Panc1 (cell line): Measurements from ENCODE around the gene LDLRAP1. TPM values are rescaled to one million over a fixed set of nuclear protein-coding genes. Genes with fewer than 3 reads are reported as not detected.

ENCODE experiments used
- ATAC-seq: fragments of 200-7000 bp; cut with Tn5 transposase; 2 replicates; pipeline ENCODE4 v1.9.1; 2020; ENCODE audit warnings: mild to moderate bottlenecking, moderate library complexity
- BruUV-seq: library from RNA; stranded (reverse); fragments of 400-500 nt; replicated peaks from 2 replicates; lab custom pipeline; 2021; lab: Mats Ljungman, UMichigan
- CTCF ChIA-PET: fragments of 300-600 bp; sonication (Branson Sonifier 250); formaldehyde crosslinking; loops from one replicate; lab custom pipeline; 2022; ENCODE audit warnings: antibody characterized with exemption; lab: Charles Lee
- POLR2A ChIA-PET: fragments of 300-600 bp; sonication (Branson Sonifier 250); formaldehyde crosslinking; loops from one replicate; lab custom pipeline; 2022; ENCODE audit warnings: antibody characterized with exemption; lab: Charles Lee
- DNase-seq: peaks from one replicate; pipeline ENCODE4 v3.0.0-alpha.2; 2010; ENCODE audit warnings: low read depth, low spot score
- H3K27ac ChIP-seq: 2 replicates; pipeline ENCODE4 v1.5.1; 2011; ENCODE audit warnings: mild to moderate bottlenecking, low read length, inconsistent platforms
- H3K27me3 ChIP-seq: fragments of 200-500 bp; sonication (Bioruptor generic); 2 replicates; pipeline ENCODE4 v1.6.0; 2014; ENCODE audit warnings: low read length, inconsistent platforms; ENCODE audit not compliant: control insufficient read depth, insufficient read depth
- H3K36me3 ChIP-seq: fragments of 200-500 bp; sonication (Bioruptor generic); 2 replicates; pipeline ENCODE4 v1.5.1; 2014; ENCODE audit warnings: inconsistent platforms, mild to moderate bottlenecking, low read length, moderate library complexity; ENCODE audit not compliant: control insufficient read depth, insufficient read depth
- H3K4me1 ChIP-seq: 2 replicates; pipeline ENCODE4 v1.5.1; 2011; ENCODE audit warnings: inconsistent platforms, mild to moderate bottlenecking, low read length, moderate library complexity; ENCODE audit not compliant: control insufficient read depth, insufficient read depth
- H3K4me3 ChIP-seq, 2 experiments: 2 replicates each; pipeline ENCODE4 v1.5.1; 2011 to 2012; ENCODE audit warnings: low read depth in 2 of 2, low read length in 2 of 2, mild to moderate bottlenecking in 2 of 2, inconsistent platforms in 1 of 2, moderate library complexity in 1 of 2
- H3K9me3 ChIP-seq: fragments of 200-500 bp; sonication (Bioruptor generic); 2 replicates; pipeline ENCODE4 v1.5.1; 2014; ENCODE audit warnings: low read depth, mild to moderate bottlenecking, inconsistent platforms, low read length, moderate library complexity; ENCODE audit not compliant: control insufficient read depth, insufficient read depth
- CTCF ChIP-seq: fragments of 450-650 bp; IDR thresholded peaks from 2 replicates; pipeline ENCODE4 v1.5.1; 2017; ENCODE audit warnings: mild to moderate bottlenecking
- POLR2AphosphoS5 ChIP-seq: IDR thresholded peaks from 2 replicates; pipeline ENCODE4 v1.6.1; 2012; ENCODE audit warnings: mild to moderate bottlenecking, low read depth, low read length, moderate library complexity
- REST ChIP-seq, 2 experiments: IDR thresholded peaks; 2 replicates each; pipeline ENCODE4 v1.6.1; 2011 to 2012; ENCODE audit warnings: low read depth in 2 of 2, control low read depth in 1 of 2, low read length in 1 of 2, mild to moderate bottlenecking in 1 of 2, moderate library complexity in 1 of 2; ENCODE audit not compliant: insufficient read depth in 1 of 2
- SIN3A ChIP-seq: IDR thresholded peaks from 2 replicates; pipeline ENCODE4 v1.6.1; 2012; ENCODE audit warnings: low read depth, mild to moderate bottlenecking, low read length, moderate library complexity, borderline replicate concordance; ENCODE audit not compliant: insufficient read depth
- TCF7L2 ChIP-seq: IDR thresholded peaks from 2 replicates; pipeline ENCODE4 v1.6.1; 2011; ENCODE audit warnings: mild to moderate bottlenecking, low read depth, low read length, inconsistent platforms
- in situ Hi-C: cut with HindIII; loops from 2 replicates; pipeline ENCODE4 v1.10.0; 2016; ENCODE audit warnings: low sequenced_read_pairs, low pct_unique_long_range_greater_than_20kb
- intact Hi-C: fragments of 100-400 bp; cut with micrococcal nuclease; formaldehyde crosslinking; loops from one replicate; pipeline ENCODE4 v1.10.0; 2022; ENCODE audit not compliant: unreplicated experiment
- total RNA-seq: library from RNA; stranded (reverse); gene quantifications from one replicate; pipeline ENCODE4 v1.2.1, GENCODE V29; 2021; ENCODE audit not compliant: unreplicated experiment

LDLRAP1 gene
- total RNA-seq, 1 experiment from 2014 or later, result 23.1 TPM

- TF ChIP-seq POLR2AphosphoS5 (no peak), REST (IDR thresholded peaks at IDR 0.05; ENCODE audit: insufficient read depth in 1 of 2, low read depth in 2 of 2, low read length in 1 of 2) (no peak), TCF7L2 (no peak), SIN3A (no peak), CTCF (no peak)
- ATAC-seq, result no peak
- Histone ChIP-seq H3K9me3 (no peaks in the 10 kb centered on the region), H3K27me3 (no peaks in the 10 kb centered on the region), H3K27ac (no peak overlapping the region), H3K36me3 (no peaks in the 10 kb centered on the region), H3K4me3 (no peak overlapping the region), H3K4me1 (no peaks in the 10 kb centered on the region; the same call in 1 of the 2 replicates)
- BruUV-seq, result no TSS peak
- CTCF ChIA-PET, result no interaction called here
- intact Hi-C loops, result no loop called here
- no peak for DNase-seq
- in situ Hi-C loops, result no loop called here
- POLR2A ChIA-PET, result no interaction called here
Observed at GRCh38 chr1:25531082-25531461, 12.3 kb upstream of the LDLRAP1 start.

GRCh38 chr1:25532970-25533369 lies 10.4 kb upstream of the LDLRAP1 start:
- Histone ChIP-seq H3K4me3 (no peak overlapping the region), H3K27ac (no peak overlapping the region), H3K9me3 (no peaks in the 10 kb centered on the region), H3K4me1 (no peaks in the 10 kb centered on the region; the same call in 1 of the 2 replicates), H3K36me3 (no peaks in the 10 kb centered on the region), H3K27me3 (no peaks in the 10 kb centered on the region)
- in situ Hi-C loops (no loop called here), intact Hi-C loops (no loop called here)
- TF ChIP-seq TCF7L2, result no peak
- TF ChIP-seq REST (IDR thresholded peaks at IDR 0.05; ENCODE audit: insufficient read depth in 1 of 2, low read depth in 2 of 2, low read length in 1 of 2), result no peak
- TF ChIP-seq SIN3A, result no peak
- TF ChIP-seq POLR2AphosphoS5, result no peak
- no peak for TF ChIP-seq CTCF
- POLR2A ChIA-PET, result interaction anchor here (0.6 kb wide), 1 partner anchor 102 kb away, joined by 6 read pairs; no protein-coding TSS in a partner anchor
- ATAC-seq (no peak), DNase-seq (no peak)
- CTCF ChIA-PET, result interaction anchor here (0.7 kb wide), 1 partner anchor 192 kb away, joined by 3 read pairs; no protein-coding TSS in a partner anchor
- BruUV-seq, result no TSS peak
